Osteoblast (primary cell): Measurements from ENCODE around the gene GIMAP6. TPM values are rescaled to one million over a fixed set of nuclear protein-coding genes. Genes with fewer than 3 reads are reported as not detected.
"Not testable (repeated sequence)": the region's sequence is repeated elsewhere in the genome, so short reads cannot be mapped to it uniquely, and the experiment has no call there.

Source experiments
- DNase-seq: peaks from one replicate; pipeline ENCODE4 v3.0.0; 2011; ENCODE audit warnings: low spot score, mixed read lengths; ENCODE audit not compliant: insufficient read length; ENCODE audit errors: missing footprints
- H2AFZ ChIP-seq: 2 replicates; pipeline ENCODE4 v1.6.0; 2011; ENCODE audit warnings: mild to moderate bottlenecking, low read length
- H3K27ac ChIP-seq: 2 replicates; pipeline ENCODE4 v1.5.1; 2011; ENCODE audit warnings: mild to moderate bottlenecking, low read depth, low read length, moderate library complexity
- H3K27me3 ChIP-seq: 2 replicates; pipeline ENCODE4 v1.6.0; 2012; ENCODE audit warnings: mild to moderate bottlenecking, control low read depth, inconsistent platforms, low read length, moderate library complexity; ENCODE audit not compliant: insufficient read depth
- H3K36me3 ChIP-seq: 2 replicates; pipeline ENCODE4 v1.5.1; 2011; ENCODE audit warnings: mild to moderate bottlenecking, low read length, control low read depth, moderate library complexity; ENCODE audit not compliant: insufficient read depth
- H3K4me1 ChIP-seq: 2 replicates; pipeline ENCODE4 v1.5.1; 2011; ENCODE audit warnings: mild to moderate bottlenecking, low read length, control low read depth, moderate library complexity; ENCODE audit not compliant: insufficient read depth
- H3K4me2 ChIP-seq: 2 replicates; pipeline ENCODE4 v1.6.0; 2011; ENCODE audit warnings: mild to moderate bottlenecking, low read length; ENCODE audit not compliant: insufficient read depth
- H3K4me3 ChIP-seq: fragments of 200-600 bp; sonication (generic); 3 replicates; pipeline ENCODE4 v1.5.1; 2012; ENCODE audit warnings: mild to moderate bottlenecking, low read length, inconsistent platforms; ENCODE audit not compliant: insufficient read depth
- H3K79me2 ChIP-seq: 2 replicates; pipeline ENCODE4 v1.6.0; 2012; ENCODE audit warnings: mild to moderate bottlenecking, low read length, control low read depth, inconsistent platforms; ENCODE audit not compliant: insufficient read depth
- H3K9me3 ChIP-seq: 2 replicates; pipeline ENCODE4 v1.5.1; 2011; ENCODE audit warnings: low read depth, low read length, control low read depth
- H4K20me1 ChIP-seq: 2 replicates; pipeline ENCODE4 v1.6.0; 2012; ENCODE audit warnings: mild to moderate bottlenecking, low read length, control low read depth; ENCODE audit not compliant: insufficient read depth
- CTCF ChIP-seq: IDR thresholded peaks from 2 replicates; pipeline ENCODE4 v1.5.1; 2011; ENCODE audit warnings: mild to moderate bottlenecking, low read depth, low read length, moderate library complexity; ENCODE audit errors: extremely low read depth
- total RNA-seq: library from RNA; depleted of rRNA; stranded (reverse); fragments of >200 nt; gene quantifications from 2 replicates; pipeline ENCODE4 v1.2.3, GENCODE V29; 2012

The GIMAP6 gene
- total RNA-seq, 1 donor = 0.36 TPM

- no peak for TF ChIP-seq CTCF
- no peak for DNase-seq
- no peaks in the 10 kb centered on the region for H3K27me3 ChIP-seq
These were observed 51.4 kb downstream of the GIMAP6 start for GRCh38 chr7:150580638-150581394.

GRCh38 chr7:150579979-150580637 lies 52.1 kb downstream of the GIMAP6 start:
- not testable (repeated sequence) for H3K27ac ChIP-seq, DNase-seq, H2AFZ ChIP-seq, H3K4me1 ChIP-seq, H3K79me2 ChIP-seq, H3K27me3 ChIP-seq, H3K9me3 ChIP-seq, H3K36me3 ChIP-seq, H3K4me3 ChIP-seq, H3K4me2 ChIP-seq, H4K20me1 ChIP-seq

More at GRCh38 chr7:150580638-150581394, 51.4 kb downstream of the GIMAP6 start:
- Histone ChIP-seq H3K4me3 (no peak overlapping the region), H3K9me3 (no peaks in the 10 kb centered on the region), H2AFZ (no peak overlapping the region), H3K79me2 (no peaks in the 10 kb centered on the region), H3K36me3 (no peaks in the 10 kb centered on the region), H3K27ac (no peak overlapping the region), H3K4me1 (no peaks in the 10 kb centered on the region), H4K20me1 (no peaks in the 10 kb centered on the region), H3K4me2 (no peak overlapping the region)

Other genes with a start within 250 kb of the GIMAP6 start
- gene GIMAP8, start 181.8 kb downstream of the GIMAP6 start, total RNA-seq = not detected in 2 replicates
- gene GIMAP7, start 117.5 kb downstream of the GIMAP6 start, total RNA-seq = under 0.01 TPM in 1 of 2 replicates, not detected in the other
- gene GIMAP4, start 65.0 kb downstream of the GIMAP6 start, total RNA-seq = not detected in 2 replicates
- gene GIMAP2, start 53.3 kb upstream of the GIMAP6 start, total RNA-seq = 8.8 and 9.4 TPM in 2 replicates
- not detected in 2 replicates for gene GIMAP1, start 84.2 kb upstream of the GIMAP6 start, total RNA-seq
- gene GIMAP5, start 105.0 kb upstream of the GIMAP6 start, total RNA-seq = not detected in 2 replicates
- 0.72 TPM in 1 of 2 replicates, not detected in the other for gene TMEM176B, start 168.0 kb upstream of the GIMAP6 start, total RNA-seq
- gene TMEM176A, start 168.4 kb upstream of the GIMAP6 start, total RNA-seq = not detected in 2 replicates
- not detected in 2 replicates for gene AOC1, start 220.1 kb upstream of the GIMAP6 start, total RNA-seq